ENCODE measurements around the gene WARS2. TPM values are rescaled to one million over a fixed set of nuclear protein-coding genes. Genes with fewer than 3 reads are reported as not detected.

Gene WARS2
- total RNA-seq, 4 donors from 2014 or later, result 8.9 to 22.1 (median 12.8) TPM

GRCh38 chr1:119002028-119002686, 138.3 kb downstream of the WARS2 start:
- H3K9me3 ChIP-seq, result no peaks in the 10 kb centered on the region
- H3K36me3 ChIP-seq, result no peaks in the 10 kb centered on the region
- WGBS, 2 donors, result 17 to 18% methylated on average over 14 of the region's 16 CpGs
- H3K27me3 ChIP-seq, result peaks cover 13 to 100% (median 54%) of the 10 kb centered on the region in 4 donors
- TF ChIP-seq CTCF (IDR thresholded peaks at IDR 0.05) (no peak), POLR2A (IDR thresholded peaks at IDR 0.05) (no peak)
- no peak for DNase-seq
- H3K27ac ChIP-seq, result no peak overlapping the region
- intact Hi-C loops (cut with DNase I), result no loop called here
- peaks cover 10 to 49% (median 25%) of the 10 kb centered on the region in 3 donors for H3K4me1 ChIP-seq
- H3K4me3 ChIP-seq, result peak overlapping the region in 3 of 4 donors; percentile 15 to 56 (median 16)

- H3K9me3 ChIP-seq, result no peaks in the 10 kb centered on the region
- TF ChIP-seq POLR2A (IDR thresholded peaks at IDR 0.05), result no peak
- no peak for TF ChIP-seq CTCF (IDR thresholded peaks at IDR 0.05)
- WGBS, 2 donors, result 2 to 4% methylated on average over 3 to 15 of the region's 49 CpGs
- H3K27me3 ChIP-seq, result peaks cover 12 to 100% (median 47%) of the 10 kb centered on the region in 4 donors
- no peaks in the 10 kb centered on the region for H3K36me3 ChIP-seq
- H3K4me3 ChIP-seq, result peak overlapping the region; percentile 15 to 56 (median 26)
- intact Hi-C loops (cut with DNase I), result no loop called here
- DNase-seq, result no peak
- no peak overlapping the region for H3K27ac ChIP-seq
- peaks cover 3 to 41% (median 17%) of the 10 kb centered on the region in 3 donors for H3K4me1 ChIP-seq
Observed at GRCh38 chr1:119001181-119002027, 139.0 kb downstream of the WARS2 start.

- Histone ChIP-seq H3K4me3 (peak overlapping the region; percentile 15 to 56 (median 26)), H3K27ac (no peak overlapping the region), H3K36me3 (no peaks in the 10 kb centered on the region), H3K4me1 (peaks cover 3 to 37% (median 17%) of the 10 kb centered on the region in 3 donors), H3K9me3 (no peaks in the 10 kb centered on the region), H3K27me3 (peaks cover 10 to 100% (median 39%) of the 10 kb centered on the region in 4 donors)
- TF ChIP-seq POLR2A (IDR thresholded peaks at IDR 0.05) (no peak), CTCF (IDR thresholded peaks at IDR 0.05) (no peak)
- no peak for DNase-seq
- intact Hi-C loops (cut with DNase I), result no loop called here
- WGBS, 2 donors, result 9 to 21% methylated on average over 12 to 34 of the region's 44 CpGs
Observed at GRCh38 chr1:119000371-119001180, 139.9 kb downstream of the WARS2 start.

- Histone ChIP-seq H3K36me3 (no peaks in the 10 kb centered on the region), H3K27ac (no peak overlapping the region), H3K4me1 (peaks cover 3 to 37% (median 17%) of the 10 kb centered on the region in 3 donors), H3K4me3 (no peak overlapping the region), H3K9me3 (no peaks in the 10 kb centered on the region), H3K27me3 (peaks cover 10 to 100% (median 43%) of the 10 kb centered on the region in 4 donors)
- 13 to 18% methylated on average over 17 to 22 of the region's 27 CpGs for WGBS, 2 donors
- DNase-seq, result no peak
- intact Hi-C loops (cut with DNase I), result no loop called here
- TF ChIP-seq CTCF (IDR thresholded peaks at IDR 0.05) (no peak), POLR2A (IDR thresholded peaks at IDR 0.05) (no peak)
Observed at GRCh38 chr1:118999348-119000071, 140.9 kb downstream of the WARS2 start.

Measured in esophagus squamous epithelium (tissue), 5 donors.